HG03575 (cell line): ENCODE results near the gene COL6A5.
"Not testable (repeated sequence)": the region's sequence is repeated elsewhere in the genome, so short reads cannot be mapped to it uniquely, and the experiment has no call there.

ENCODE experiments used
- ATAC-seq: cut with Tn5 transposase; IDR thresholded peaks from one replicate; pipeline ENCODE4 v1.9.1; 2021; ENCODE audit not compliant: unreplicated experiment, insufficient number of reproducible peaks, low FRiP score; ENCODE audit errors: extremely low read depth

The COL6A5 gene

GRCh38 chr3:130380398-130380797 lies 34.9 kb downstream of the COL6A5 start:
- ATAC-seq = no peak

- no peak for ATAC-seq
These were observed 38.0 kb downstream of the COL6A5 start for GRCh38 chr3:130383424-130383823.

GRCh38 chr3:130384476-130385025 lies 39.1 kb downstream of the COL6A5 start:
- no peak for ATAC-seq

- ATAC-seq = no peak
These were observed 41.3 kb downstream of the COL6A5 start for GRCh38 chr3:130386604-130387263.

GRCh38 chr3:130389743-130390478 lies 44.4 kb downstream of the COL6A5 start:
- ATAC-seq = no peak

- no peak for ATAC-seq
These were observed 46.8 kb downstream of the COL6A5 start for GRCh38 chr3:130392266-130392665.

- ATAC-seq = no peak
These were observed 48.1 kb downstream of the COL6A5 start for GRCh38 chr3:130393594-130393993.

- no peak for ATAC-seq
These were observed 49.9 kb downstream of the COL6A5 start for GRCh38 chr3:130395331-130395730.

- no peak for ATAC-seq
These were observed 50.4 kb downstream of the COL6A5 start for GRCh38 chr3:130395916-130396315.

- ATAC-seq = no peak
These were observed 58.9 kb downstream of the COL6A5 start for GRCh38 chr3:130404401-130404800.

- no peak for ATAC-seq
These were observed 60.5 kb downstream of the COL6A5 start for GRCh38 chr3:130405956-130406355.

- ATAC-seq = not testable (repeated sequence)
These were observed 62.8 kb downstream of the COL6A5 start for GRCh38 chr3:130408253-130408652.

GRCh38 chr3:130411320-130411719 lies 65.8 kb downstream of the COL6A5 start:
- no peak for ATAC-seq

- ATAC-seq = no peak
These were observed 67.6 kb downstream of the COL6A5 start for GRCh38 chr3:130412991-130413560.

- no peak for ATAC-seq
These were observed 69.0 kb downstream of the COL6A5 start for GRCh38 chr3:130414457-130414856.

- no peak for ATAC-seq
These were observed 75.0 kb downstream of the COL6A5 start for GRCh38 chr3:130420466-130420865.

- ATAC-seq = no peak
These were observed 77.6 kb downstream of the COL6A5 start for GRCh38 chr3:130423064-130423463.

- no peak for ATAC-seq
These were observed 79.4 kb downstream of the COL6A5 start for GRCh38 chr3:130424837-130425236.

- ATAC-seq = no peak
These were observed 80.0 kb downstream of the COL6A5 start for GRCh38 chr3:130425484-130425883.

- ATAC-seq = no peak
These were observed 80.7 kb downstream of the COL6A5 start for GRCh38 chr3:130426206-130426605.
